ENCODE results near the gene NEK4. TPM values are rescaled to one million over a fixed set of nuclear protein-coding genes. Genes with fewer than 3 reads are reported as not detected.

NEK4 gene
- total and polyA plus RNA-seq, 10 of the 15 experiments (the other 5 are each of a cell fraction or from before 2014, with no cell fraction given), result 7.0 to 29.1 (median 16.4) TPM

GRCh38 chr3:52774066-52774713, 3.5 kb upstream of the NEK4 start:
- ChIA-PET SMC1A (ENCODE audit: uncharacterized antibody, unreplicated experiment) (interaction anchor here (0.7 kb wide), 1 partner anchor 344 kb away, joined by 3 read pairs; no protein-coding TSS in a partner anchor), POLR2A (no interaction called here), RAD21 (ENCODE audit: unreplicated experiment) (no interaction called here), CTCF (no interaction called here)
- H3K27me3 ChIP-seq (replicated peaks in 1 of 2; ENCODE audit: control insufficient read depth in 2 of 2, insufficient read depth in 2 of 2, low read length in 1 of 2), result no peaks in the 10 kb centered on the region
- intact Hi-C loops (cut with micrococcal nuclease; ENCODE audit: unreplicated experiment), result no loop called here
- no peak for ATAC-seq
- no peak for TF ChIP-seq PKNOX1 (IDR thresholded peaks at IDR 0.05)
- TF ChIP-seq, protein P1, sequence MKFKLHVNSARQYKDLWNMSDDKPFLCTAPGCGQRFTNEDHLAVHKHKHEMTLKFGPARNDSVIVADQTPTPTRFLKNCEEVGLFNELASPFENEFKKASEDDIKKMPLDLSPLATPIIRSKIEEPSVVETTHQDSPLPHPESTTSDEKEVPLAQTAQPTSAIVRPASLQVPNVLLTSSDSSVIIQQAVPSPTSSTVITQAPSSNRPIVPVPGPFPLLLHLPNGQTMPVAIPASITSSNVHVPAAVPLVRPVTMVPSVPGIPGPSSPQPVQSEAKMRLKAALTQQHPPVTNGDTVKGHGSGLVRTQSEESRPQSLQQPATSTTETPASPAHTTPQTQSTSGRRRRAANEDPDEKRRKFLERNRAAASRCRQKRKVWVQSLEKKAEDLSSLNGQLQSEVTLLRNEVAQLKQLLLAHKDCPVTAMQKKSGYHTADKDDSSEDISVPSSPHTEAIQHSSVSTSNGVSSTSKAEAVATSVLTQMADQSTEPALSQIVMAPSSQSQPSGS (IDR thresholded peaks at IDR 0.05; ENCODE audit: low read length), result no peak
- no peak for TF ChIP-seq ZNF217 (IDR thresholded peaks at IDR 0.05)
- no peak for TF ChIP-seq KAT2A (conservative IDR thresholded peaks at IDR 0.05; ENCODE audit: control insufficient read depth, low read depth, low read length)
- TF ChIP-seq EED (IDR thresholded peaks at IDR 0.05; ENCODE audit: low read depth), result no peak
- H3K4me2 ChIP-seq (ENCODE audit: control insufficient read depth, insufficient read depth), result no peak overlapping the region
- H3K4me3 ChIP-seq, result no peak overlapping the region
- 83% methylated on average over 8 of the region's 8 CpGs for WGBS (ENCODE audit: insufficient coverage, insufficient replicate concordance, low lambda C conversion rate, missing lambda C conversion rate)
- H3K9me3 ChIP-seq (replicated peaks; ENCODE audit: control insufficient read depth, insufficient read depth, low read length), result no peaks in the 10 kb centered on the region
- H3K79me2 ChIP-seq (ENCODE audit: control insufficient read depth, insufficient read depth, low read length), result peaks cover 9% of the 10 kb centered on the region
- no peak for DNase-seq (ENCODE audit: low read depth, low spot score)
- peaks cover 10% of the 10 kb centered on the region for H3K4me1 ChIP-seq (ENCODE audit: control insufficient read depth, insufficient read depth, low read length)
- FAIRE-seq, result no peak
- in situ Hi-C loops (cut with MboI), result no loop called here
- no peak overlapping the region for H3K27ac ChIP-seq (ENCODE audit: control insufficient read depth, insufficient read depth)
- H4K20me1 ChIP-seq (ENCODE audit: control insufficient read depth, insufficient read depth), result no peaks in the 10 kb centered on the region
- no peak overlapping the region for H3K9ac ChIP-seq (ENCODE audit: control insufficient read depth, insufficient read depth, low read length)
- BruUV-seq (replicated peaks), result no TSS peak
- H3K36me3 ChIP-seq (ENCODE audit: control insufficient read depth in 2 of 2, insufficient read depth in 2 of 2, low read length in 1 of 2), result no peaks in the 10 kb centered on the region
- no peak overlapping the region for H2AFZ ChIP-seq (ENCODE audit: control insufficient read depth, low read depth, low read length)

Measured in GM12878 (cell line).